Upper lobe of left lung (tissue), 6 donors: ENCODE data around the gene IKBKG. TPM values are rescaled to one million over a fixed set of nuclear protein-coding genes. Genes with fewer than 3 reads are reported as not detected.
"Not testable (repeated sequence)": the region's sequence is repeated elsewhere in the genome, so short reads cannot be mapped to it uniquely, and the experiment has no call there.

Experiments
- ATAC-seq, 2 donors: fragments of 200-7000 bp; cut with Tn5 transposase; one replicate each; pipeline ENCODE4 v1.9.1; 2022; ENCODE audit warnings: mild to moderate bottlenecking in 2 of 2, moderate library complexity in 2 of 2; ENCODE audit not compliant: low FRiP score in 2 of 2
- DNase-seq, 2 donors: peaks; one replicate each; pipeline ENCODE4 v3.0.0-alpha.2; 2019 to 2020
- H3K27ac ChIP-seq, 4 donors: fragments of 200-600 bp; sonication (generic); one replicate each; pipeline ENCODE4 v1.5.1; 2016 to 2019
- H3K27me3 ChIP-seq, 4 donors: fragments of 200-600 bp; sonication (generic); one replicate each; pipeline ENCODE4 v1.5.1; 2017 to 2019
- H3K36me3 ChIP-seq, 4 donors: fragments of 200-600 bp; sonication (generic); one replicate each; pipeline ENCODE4 v1.5.1; 2016 to 2019
- H3K4me1 ChIP-seq, 4 donors: fragments of 200-600 bp; sonication (generic); one replicate each; pipeline ENCODE4 v1.5.1; 2018 to 2019
- H3K4me3 ChIP-seq, 4 donors: fragments of 200-600 bp; sonication (generic); one replicate each; pipeline ENCODE4 v1.5.1; 2017 to 2019; ENCODE audit warnings: mild to moderate bottlenecking in 2 of 4, moderate library complexity in 1 of 4
- H3K9me3 ChIP-seq, 4 donors: fragments of 200-600 bp; sonication (generic); one replicate each; pipeline ENCODE4 v1.5.1; 2018 to 2019
- CTCF ChIP-seq, 6 experiments: fragments of 450-650 bp in 4 of 6; fragments of 200-600 bp in 2 of 6; sonication (generic) in 2 of 6; IDR thresholded peaks; one replicate each; pipeline ENCODE4 v1.5.1; 2016 to 2019; ENCODE audit warnings: antibody characterized with exemption in 6 of 6
- EP300 ChIP-seq, 4 donors: sonication (generic); formaldehyde crosslinking; IDR thresholded peaks; one replicate each; pipeline ENCODE4 v1.5.1; 2017; ENCODE audit warnings: antibody characterized with exemption in 4 of 4, control low read depth in 2 of 4
- POLR2A ChIP-seq, 4 donors: fragments of 450-650 bp; IDR thresholded peaks; one replicate each; pipeline ENCODE4 v1.5.1; 2016 to 2017; ENCODE audit warnings: antibody characterized with exemption in 4 of 4, mild to moderate bottlenecking in 2 of 4
- POLR2AphosphoS5 ChIP-seq, 2 donors: sonication (generic); formaldehyde crosslinking; IDR thresholded peaks; one replicate each; pipeline ENCODE4 v1.5.1; 2017; ENCODE audit warnings: antibody characterized with exemption in 2 of 2
- WGBS, 2 donors: methylation state at CpG; one replicate each; pipeline ENCODE4 v1.1.5; 2017 to 2018; 5-methylcytosine and 5-hydroxymethylcytosine counted together
- total RNA-seq, 6 donors: library from RNA; depleted of rRNA in 4 of 6; stranded (reverse); fragments of >200 nt in 4 of 6; gene quantifications; one replicate each; pipeline versions ENCODE4 v1.1.0 to v1.2.1, GENCODE V29; 2016 to 2021
- donor health status: DM: no; HTN: no; CAD: no; lungs with moderate emphysema.
- donor health status: DM: no; HTN: yes; CAD: no; lungs with severe emphysema.

IKBKG gene
- total RNA-seq, 6 donors from 2014 or later, result 11.1 to 46.3 (median 39.7) TPM

DNA sequence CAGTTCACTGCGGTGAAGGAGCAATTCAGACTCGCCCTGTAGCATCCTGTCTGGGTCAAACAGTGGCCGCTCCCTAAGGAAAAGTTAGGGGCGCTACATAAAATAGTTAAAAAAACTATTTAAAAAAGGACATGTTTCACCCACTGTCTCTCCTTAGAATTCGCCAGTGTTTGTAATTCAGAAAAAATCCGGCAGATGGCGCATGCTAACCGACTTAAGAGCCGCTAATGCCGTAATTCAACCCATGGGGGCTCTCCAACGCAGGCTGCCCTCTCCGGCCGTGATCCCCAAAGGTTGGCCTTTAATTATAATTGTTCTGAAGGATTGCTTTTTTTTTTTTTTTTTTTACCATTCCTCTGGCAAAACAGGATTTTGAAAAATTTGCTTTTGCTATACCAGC lies 43.0 kb downstream of the IKBKG start:
- H3K27me3 ChIP-seq, H3K4me1 ChIP-seq, H3K4me3 ChIP-seq, ATAC-seq, H3K36me3 ChIP-seq, H3K9me3 ChIP-seq, H3K27ac ChIP-seq, DNase-seq: not testable (repeated sequence)
- WGBS, 2 donors, result 3% methylated on average over 5 of the region's 13 CpGs; no CpG with 5 or more reads in 1 of the 2 donors

- no peak for DNase-seq
- Histone ChIP-seq H3K36me3 (no peaks in the 10 kb centered on the region), H3K27ac (no peak overlapping the region)
Observed at GRCh38 chrX:154592505-154592904, 45.1 kb downstream of the IKBKG start.

GRCh38 chrX:154593201-154593600 lies 45.8 kb downstream of the IKBKG start:
- no peaks in the 10 kb centered on the region for H3K36me3 ChIP-seq
- ATAC-seq, result no peak
- 72 to 100% methylated on average over 2 to 5 of the region's 5 CpGs for WGBS, 2 donors

More at GRCh38 chrX:154592505-154592904, 45.1 kb downstream of the IKBKG start:
- Histone ChIP-seq H3K4me1 (no peaks in the 10 kb centered on the region), H3K27me3 (no peaks in the 10 kb centered on the region), H3K4me3 (no peak overlapping the region), H3K9me3 (no peaks in the 10 kb centered on the region)
- no peak for ATAC-seq
- TF ChIP-seq CTCF (IDR thresholded peaks at IDR 0.05) (no peak), POLR2AphosphoS5 (IDR thresholded peaks at IDR 0.05) (no peak), EP300 (IDR thresholded peaks at IDR 0.05) (no peak), POLR2A (IDR thresholded peaks at IDR 0.05) (no peak)
- WGBS, 2 donors, result 82 to 89% methylated on average over 4 to 5 of the region's 5 CpGs

DNA sequence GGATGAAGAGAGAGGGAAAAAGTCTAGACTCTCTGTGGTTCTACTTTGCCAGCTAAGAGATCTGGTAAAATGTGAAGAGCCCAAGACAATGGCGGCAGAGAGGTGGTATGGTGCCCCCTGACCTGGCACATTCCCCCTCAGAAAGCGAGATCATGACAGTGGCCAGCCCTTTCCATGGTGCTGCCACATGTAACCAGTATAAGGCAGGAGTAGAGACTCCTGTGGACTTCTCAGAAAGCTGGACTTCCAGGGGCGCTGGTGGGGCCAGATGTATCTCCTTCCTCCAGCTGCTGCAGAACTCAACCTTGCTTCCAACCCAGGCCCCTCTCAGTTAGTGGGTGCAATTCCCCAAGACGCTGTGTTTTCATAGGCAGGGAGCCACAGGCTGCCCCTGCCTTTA lies 47.1 kb downstream of the IKBKG start:
- no peak for DNase-seq
- Histone ChIP-seq H3K4me3 (no peak overlapping the region), H3K27me3 (no peaks in the 10 kb centered on the region), H3K9me3 (no peaks in the 10 kb centered on the region), H3K27ac (no peak overlapping the region), H3K36me3 (no peaks in the 10 kb centered on the region), H3K4me1 (no peaks in the 10 kb centered on the region)
- TF ChIP-seq CTCF (IDR thresholded peaks at IDR 0.05), result no peak
- no peak for TF ChIP-seq POLR2A (IDR thresholded peaks at IDR 0.05)
- TF ChIP-seq EP300 (IDR thresholded peaks at IDR 0.05), result no peak
- TF ChIP-seq POLR2AphosphoS5 (IDR thresholded peaks at IDR 0.05), result no peak
- ATAC-seq, result no peak
- WGBS, 2 donors, result 83% methylated on average over 4 of the region's 4 CpGs; no CpG with 5 or more reads in 1 of the 2 donors

More at GRCh38 chrX:154593201-154593600, 45.8 kb downstream of the IKBKG start:
- TF ChIP-seq POLR2AphosphoS5 (IDR thresholded peaks at IDR 0.05), result no peak
- TF ChIP-seq CTCF (IDR thresholded peaks at IDR 0.05), result no peak
- TF ChIP-seq EP300 (IDR thresholded peaks at IDR 0.05), result no peak
- TF ChIP-seq POLR2A (IDR thresholded peaks at IDR 0.05), result no peak
- no peaks in the 10 kb centered on the region for H3K9me3 ChIP-seq
- H3K4me1 ChIP-seq, result no peaks in the 10 kb centered on the region
- H3K27me3 ChIP-seq, result no peaks in the 10 kb centered on the region
- H3K4me3 ChIP-seq, result no peak overlapping the region
- H3K27ac ChIP-seq, result no peak overlapping the region
- DNase-seq, result no peak

DNA sequence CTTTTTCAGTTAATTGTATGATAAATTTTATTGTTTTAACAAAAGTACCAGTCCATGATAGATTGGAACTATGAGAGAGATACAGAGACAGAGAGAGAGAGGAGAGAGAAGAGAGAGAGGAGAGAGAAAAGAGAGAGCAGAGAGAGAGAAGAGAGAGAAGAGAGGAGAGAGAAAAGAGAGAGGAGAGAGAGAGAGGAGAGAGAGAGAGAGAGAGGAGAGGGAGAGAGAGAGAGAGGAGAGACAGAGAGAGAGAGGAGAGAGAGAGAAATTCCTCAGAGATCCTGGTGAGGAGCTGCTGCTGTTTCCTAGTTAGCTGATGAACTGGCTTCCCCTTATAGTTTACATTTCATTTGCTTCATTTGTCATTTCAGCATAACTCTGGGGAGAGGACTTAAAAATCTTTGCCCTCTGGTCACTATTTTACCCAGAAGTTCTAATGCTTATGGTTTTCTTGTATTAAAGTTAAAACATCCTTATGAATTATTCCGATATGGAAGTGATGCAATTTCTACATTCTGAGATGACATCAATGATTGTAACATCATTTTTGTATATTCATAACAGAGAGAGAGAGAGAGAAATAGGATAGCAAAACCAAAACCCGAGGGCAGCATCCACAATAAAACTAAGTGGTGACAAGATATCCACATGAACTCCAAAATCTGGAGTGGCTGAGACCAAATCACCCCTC lies 48.3 kb downstream of the IKBKG start:
- Histone ChIP-seq H3K4me1 (no peaks in the 10 kb centered on the region), H3K36me3 (no peaks in the 10 kb centered on the region), H3K27me3 (no peaks in the 10 kb centered on the region), H3K9me3 (no peaks in the 10 kb centered on the region), H3K4me3 (no peak overlapping the region), H3K27ac (no peak overlapping the region)
- 44 to 70% methylated on average over 2 of the region's 2 CpGs for WGBS, 2 donors
- ATAC-seq, result no peak
- no peak for DNase-seq
- TF ChIP-seq CTCF (IDR thresholded peaks at IDR 0.05) (no peak), POLR2AphosphoS5 (IDR thresholded peaks at IDR 0.05) (no peak), EP300 (IDR thresholded peaks at IDR 0.05) (no peak), POLR2A (IDR thresholded peaks at IDR 0.05) (no peak)
